NT2/D1 (cell line): ENCODE measurements around the gene OPTC.

Experiments
- DNase-seq: peaks from one replicate; pipeline ENCODE4 v3.0.0-alpha.2; 2011; ENCODE audit warnings: low read depth, low spot score
- H3K27me3 ChIP-seq: 2 replicates; pipeline ENCODE4 v1.6.0; 2011; ENCODE audit warnings: mild to moderate bottlenecking; ENCODE audit not compliant: insufficient read length, insufficient read depth
- H3K36me3 ChIP-seq: 2 replicates; pipeline ENCODE4 v1.6.1; 2011; ENCODE audit warnings: mild to moderate bottlenecking, low read length, mixed read lengths; ENCODE audit not compliant: insufficient read depth, insufficient read length
- H3K4me1 ChIP-seq: 2 replicates; pipeline ENCODE4 v1.5.1; 2011; ENCODE audit not compliant: insufficient read depth, insufficient read length
- H3K4me3 ChIP-seq: 2 replicates; pipeline ENCODE4 v1.5.1; 2011; ENCODE audit warnings: low read depth; ENCODE audit not compliant: insufficient read length
- H3K9ac ChIP-seq: 2 replicates; pipeline ENCODE4 v1.6.0; 2011; ENCODE audit warnings: low read depth; ENCODE audit not compliant: insufficient read length
- H3K9me3 ChIP-seq: 2 replicates; pipeline ENCODE4 v1.5.1; 2011; ENCODE audit warnings: mild to moderate bottlenecking, low read length; ENCODE audit not compliant: insufficient read depth
- SUZ12 ChIP-seq: IDR thresholded peaks from 2 replicates; pipeline ENCODE4 v1.6.1; 2011; ENCODE audit not compliant: insufficient read length, insufficient read depth; ENCODE audit errors: extremely low read depth
- YY1 ChIP-seq: IDR thresholded peaks from 2 replicates; pipeline ENCODE4 v1.6.1; 2011; ENCODE audit not compliant: insufficient read length, insufficient read depth
- ZNF274 ChIP-seq: IDR thresholded peaks from 2 replicates; pipeline ENCODE4 v1.6.1; 2011; ENCODE audit warnings: mild to moderate bottlenecking, low read depth, low read length

Gene OPTC

DNA sequence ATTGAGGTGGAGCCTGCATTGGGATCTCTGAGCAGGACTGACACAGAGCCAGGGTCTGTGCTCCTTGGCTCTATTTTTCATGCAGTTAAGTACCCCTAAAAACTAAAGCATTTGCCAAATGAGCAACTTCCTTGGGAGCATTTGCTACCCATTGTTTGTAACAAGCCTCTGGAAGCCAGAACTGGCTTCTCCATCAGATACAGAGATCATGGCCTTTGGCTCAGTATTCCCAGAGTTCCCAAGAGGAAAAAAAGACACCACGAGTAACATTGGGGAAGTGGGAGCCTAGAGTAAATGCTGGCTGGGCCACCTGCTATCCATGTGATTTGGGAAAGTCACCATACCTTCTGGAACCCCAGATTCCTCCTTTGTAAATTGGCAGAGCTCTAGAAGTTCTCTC lies 44.8 kb downstream of the OPTC start:
- Histone ChIP-seq H3K9me3 (no peaks in the 10 kb centered on the region), H3K4me1 (no peaks in the 10 kb centered on the region), H3K27me3 (no peaks in the 10 kb centered on the region), H3K36me3 (no peaks in the 10 kb centered on the region), H3K9ac (no peak overlapping the region), H3K4me3 (no peak overlapping the region)
- no peak for TF ChIP-seq ZNF274
- TF ChIP-seq SUZ12: no peak
- TF ChIP-seq YY1: no peak
- DNase-seq: no peak

- Histone ChIP-seq H3K36me3 (no peaks in the 10 kb centered on the region), H3K9ac (no peak overlapping the region), H3K9me3 (no peaks in the 10 kb centered on the region), H3K4me3 (no peak overlapping the region), H3K27me3 (no peaks in the 10 kb centered on the region), H3K4me1 (peaks cover 3% of the 10 kb centered on the region)
- TF ChIP-seq ZNF274: no peak
- no peak for TF ChIP-seq SUZ12
- no peak for TF ChIP-seq YY1
- no peak for DNase-seq
Measured at GRCh38 chr1:203539831-203540546, 46.0 kb downstream of the OPTC start.

GRCh38 chr1:203544485-203544884 lies 50.5 kb downstream of the OPTC start:
- TF ChIP-seq ZNF274: no peak
- no peak for TF ChIP-seq YY1
- TF ChIP-seq SUZ12: no peak
- Histone ChIP-seq H3K4me3 (no peak overlapping the region), H3K27me3 (no peaks in the 10 kb centered on the region), H3K9ac (no peak overlapping the region), H3K9me3 (no peaks in the 10 kb centered on the region), H3K4me1 (peaks cover 6% of the 10 kb centered on the region), H3K36me3 (no peaks in the 10 kb centered on the region)
- DNase-seq: peak; percentile 75

DNA sequence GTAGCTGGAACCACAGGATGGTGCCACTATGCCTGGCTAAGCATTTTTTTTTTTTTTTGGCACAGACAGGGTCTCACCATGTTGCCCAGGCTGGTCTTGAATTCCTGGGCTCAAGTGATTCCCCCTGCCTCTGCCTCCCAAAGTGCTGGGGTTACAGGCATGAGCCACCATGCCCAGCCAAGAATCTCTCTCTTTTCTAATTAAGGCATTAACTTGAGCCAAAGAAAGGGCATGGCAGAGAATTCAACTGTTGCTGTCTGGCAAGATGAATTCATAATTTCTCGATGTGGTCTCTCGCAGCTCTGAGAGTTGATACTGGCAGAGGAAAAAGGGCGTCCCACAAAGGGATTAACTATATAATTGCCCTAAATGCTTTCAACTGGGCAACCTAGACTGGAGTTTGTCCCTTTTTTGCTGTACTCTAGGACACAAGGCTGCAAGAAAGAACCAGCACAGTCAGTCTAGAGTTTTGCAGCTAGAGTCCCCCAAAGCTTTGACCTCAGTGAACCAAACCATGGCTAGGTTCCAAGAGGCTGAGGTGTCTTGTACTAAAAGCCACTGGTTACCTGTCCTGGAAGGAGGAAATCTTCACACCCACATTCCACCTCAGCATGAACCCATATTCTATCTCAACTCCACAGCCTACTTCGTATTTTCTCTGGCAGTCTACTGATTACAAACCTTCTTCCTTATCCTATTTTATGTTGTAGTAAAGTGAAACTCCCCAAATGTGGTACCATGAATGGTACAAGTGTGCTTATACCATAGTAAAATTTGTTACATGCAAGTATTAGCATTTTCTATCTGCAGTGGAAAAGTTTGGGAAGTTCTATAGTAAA lies 51.2 kb downstream of the OPTC start:
- Histone ChIP-seq H3K9ac (no peak overlapping the region), H3K4me1 (peaks cover 6% of the 10 kb centered on the region), H3K4me3 (no peak overlapping the region), H3K9me3 (no peaks in the 10 kb centered on the region), H3K27me3 (no peaks in the 10 kb centered on the region), H3K36me3 (no peaks in the 10 kb centered on the region)
- TF ChIP-seq SUZ12: no peak
- TF ChIP-seq ZNF274: no peak
- TF ChIP-seq YY1: no peak
- no peak for DNase-seq

DNA sequence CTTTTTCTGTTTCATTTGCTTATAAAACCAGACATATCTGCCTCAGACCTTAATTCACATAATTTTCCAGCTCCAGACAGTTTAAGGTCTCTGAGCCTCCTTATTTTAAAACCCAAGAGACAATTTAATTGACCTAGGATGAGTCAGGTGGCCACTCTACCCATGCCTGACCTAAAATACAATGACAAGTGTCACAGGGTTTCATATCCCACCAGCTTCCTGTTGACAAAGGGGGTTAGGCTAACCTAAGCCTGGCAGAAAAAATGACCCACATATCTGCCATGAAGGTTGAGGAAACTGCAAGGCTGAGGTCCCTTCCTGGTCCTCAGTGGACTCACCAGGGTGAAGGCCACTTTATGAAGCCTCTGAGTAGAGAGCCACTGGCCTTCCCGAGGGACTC lies 52.3 kb downstream of the OPTC start:
- no peak for DNase-seq
- TF ChIP-seq YY1 (no peak), SUZ12 (no peak), ZNF274 (no peak)
- H3K27me3 ChIP-seq: no peaks in the 10 kb centered on the region

DNA sequence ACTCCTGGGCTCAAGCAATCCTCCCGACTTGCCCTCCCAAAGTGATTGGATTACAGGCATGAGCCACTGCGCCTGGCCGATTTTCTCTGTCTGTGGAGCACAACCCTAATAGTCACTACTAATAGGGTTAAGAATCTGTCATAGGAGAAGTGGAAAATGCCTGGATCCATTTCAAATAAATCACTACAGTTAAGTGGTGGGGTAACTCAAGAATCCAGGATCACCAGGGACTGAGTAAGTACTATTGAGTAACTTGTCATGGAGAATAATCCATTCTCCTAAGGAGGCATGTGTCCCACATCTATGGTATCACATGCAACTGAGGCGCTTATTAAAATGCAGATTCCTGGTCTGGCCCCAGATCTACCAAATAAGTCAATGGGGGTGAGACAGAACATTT lies 53.2 kb downstream of the OPTC start:
- Histone ChIP-seq H3K36me3 (no peaks in the 10 kb centered on the region), H3K4me3 (no peak overlapping the region), H3K4me1 (peaks cover 6% of the 10 kb centered on the region), H3K9me3 (no peaks in the 10 kb centered on the region), H3K27me3 (no peaks in the 10 kb centered on the region), H3K9ac (no peak overlapping the region)
- no peak for DNase-seq
- TF ChIP-seq YY1 (no peak), SUZ12 (no peak), ZNF274 (no peak)

More for the DNA sequence above, 52.3 kb downstream of the OPTC start:
- Histone ChIP-seq H3K4me3 (no peak overlapping the region), H3K9me3 (no peaks in the 10 kb centered on the region), H3K9ac (no peak overlapping the region), H3K4me1 (peaks cover 6% of the 10 kb centered on the region), H3K36me3 (no peaks in the 10 kb centered on the region)

DNA sequence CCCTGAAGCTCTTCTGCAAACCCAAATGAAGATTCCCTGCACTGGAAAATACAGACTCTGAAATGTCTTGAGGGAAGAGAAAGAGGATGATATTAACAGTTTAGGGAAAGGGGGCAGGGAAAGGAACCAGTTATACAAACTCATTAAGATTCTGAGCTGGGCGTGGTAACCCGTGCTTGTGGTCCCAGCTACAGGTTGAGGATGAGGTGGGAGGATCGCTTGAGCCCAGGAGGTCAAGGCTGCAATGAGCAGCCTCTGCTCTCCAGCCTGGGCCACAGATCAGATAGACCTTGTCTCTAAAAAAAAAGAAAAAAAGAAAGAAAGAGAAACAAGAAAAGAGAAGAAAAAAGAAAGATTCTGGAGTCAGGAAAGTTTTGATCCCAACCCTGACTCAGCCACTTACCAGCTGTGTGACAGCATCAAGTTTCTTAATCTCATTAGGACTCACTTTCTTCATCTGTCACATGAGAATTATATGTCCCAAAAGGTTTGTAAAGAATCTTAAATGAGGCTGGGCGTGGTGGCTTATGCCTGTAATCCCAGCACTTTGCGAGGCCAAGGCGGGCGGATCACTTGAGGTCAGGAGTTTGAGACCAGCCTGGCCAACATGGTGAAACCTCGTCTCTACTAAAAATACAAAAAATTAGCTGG lies 53.9 kb downstream of the OPTC start:
- no peaks in the 10 kb centered on the region for H3K36me3 ChIP-seq
- peaks cover 6% of the 10 kb centered on the region for H3K4me1 ChIP-seq
- DNase-seq: no peak
- H3K9ac ChIP-seq: no peak overlapping the region
- no peaks in the 10 kb centered on the region for H3K9me3 ChIP-seq
- no peaks in the 10 kb centered on the region for H3K27me3 ChIP-seq
- no peak overlapping the region for H3K4me3 ChIP-seq
- no peak for TF ChIP-seq ZNF274
